Stimulated activated naive CD4-positive, alpha-beta T cell (primary cell): ENCODE measurements around the gene STXBP2.
A peak's percentile ranks its signal among the peaks of the same experiment; 100 is the strongest.

ENCODE experiments used
- DNase-seq, 6 experiments: peaks; one replicate each; lab custom pipeline; 2025; lab: John Stamatoyannopoulos, UW

STXBP2 gene

GRCh38 chr19:7636691-7637373, at the start of gene STXBP2:
TSS of gene STXBP2 (plus strand) at chr19:7637110. CDS start at chr19:7637150, 40 bp downstream.
- peak; percentile 89 to 95 (median 94) for DNase-seq

GRCh38 chr19:7589822-7590221, 47.1 kb upstream of the STXBP2 start:
- no peak for DNase-seq

- DNase-seq = no peak
These were observed 46.7 kb upstream of the STXBP2 start for GRCh38 chr19:7590256-7590655.

- peak; percentile 12 to 66 (median 35) for DNase-seq
These were observed 41.3 kb upstream of the STXBP2 start, which contains the start of gene CAMSAP3 for GRCh38 chr19:7595466-7596133. TSS of gene CAMSAP3 (plus strand) at chr19:7595863. CDS start at chr19:7596003, 140 bp downstream.

GRCh38 chr19:7596211-7596937, 40.5 kb upstream of the STXBP2 start:
- peak in 1 of 6 experiments; percentile 17 for DNase-seq

- DNase-seq = no peak
These were observed 39.2 kb upstream of the STXBP2 start for GRCh38 chr19:7597689-7598088.

- no peak for DNase-seq
These were observed 38.7 kb upstream of the STXBP2 start for GRCh38 chr19:7598180-7598579.

- no peak for DNase-seq
These were observed 36.2 kb upstream of the STXBP2 start for GRCh38 chr19:7600721-7601120.

- no peak for DNase-seq
These were observed 34.5 kb upstream of the STXBP2 start for GRCh38 chr19:7602240-7602934.

GRCh38 chr19:7602935-7603497, 33.9 kb upstream of the STXBP2 start:
- DNase-seq = no peak

- DNase-seq = no peak
These were observed 33.0 kb upstream of the STXBP2 start for GRCh38 chr19:7603919-7604318.

- peak in 2 of 6 experiments; percentile 9 to 25 for DNase-seq
These were observed 31.3 kb upstream of the STXBP2 start for GRCh38 chr19:7605490-7606222.

- no peak for DNase-seq
These were observed 30.6 kb upstream of the STXBP2 start for GRCh38 chr19:7606289-7606688.

GRCh38 chr19:7607212-7607873, 29.6 kb upstream of the STXBP2 start:
- DNase-seq = no peak

- DNase-seq = no peak
These were observed 28.9 kb upstream of the STXBP2 start for GRCh38 chr19:7607874-7608560.

- no peak for DNase-seq
These were observed 26.2 kb upstream of the STXBP2 start for GRCh38 chr19:7610491-7611240.

- DNase-seq = no peak
These were observed 25.2 kb upstream of the STXBP2 start for GRCh38 chr19:7611541-7612279.
